K562 (cell line): Measurements from ENCODE around the gene ORM1. TPM values are rescaled to one million over a fixed set of nuclear protein-coding genes. Genes with fewer than 3 reads are reported as not detected.

Source experiments
- ATAC-seq: fragments of 200-7000 bp; cut with Tn5 transposase; 3 replicates; pipeline ENCODE4 v1.9.1; 2020; ENCODE audit warnings: moderate library complexity
- BruUV-seq: library from RNA; stranded (reverse); fragments of 400-500 nt; replicated peaks from 2 replicates; lab custom pipeline; 2021; lab: Mats Ljungman, UMichigan
- CTCF ChIA-PET: fragments of 300-600 bp; formaldehyde crosslinking; extraction: SDS; loops from one replicate; lab custom pipeline; 2021; ENCODE audit warnings: low intra/inter-chr PET ratio; lab: Yijun Ruan, JAX
- POLR2A ChIA-PET: fragments of 300-600, 350-650 bp; sonication (Branson Sonifier 250); formaldehyde crosslinking; extraction: SDS; loops from one replicate; lab custom pipeline; 2021; ENCODE audit warnings: antibody characterized with exemption, inconsistent platforms; lab: Yijun Ruan, JAX
- DNase-seq, 4 experiments: peaks; one replicate each; pipeline versions ENCODE4 v3.0.0 to v3.0.0-alpha.2; 2011 to 2018; ENCODE audit warnings: low spot score in 3 of 4, mixed read lengths in 3 of 4; ENCODE audit errors: extremely low read depth in 1 of 4
- FAIRE-seq: peaks from 2 replicates; lab custom pipeline; 2011; peaks lifted over from hg19 to GRCh38; lab: Jason Lieb, UNC
- H2AFZ ChIP-seq: 2 replicates; pipeline ENCODE4 v1.6.0; 2011; ENCODE audit warnings: low read depth, low read length, control low read depth, inconsistent platforms
- H3K27ac ChIP-seq: fragments of 200-600 bp; 3 replicates; pipeline ENCODE4 v1.8.0; 2011; ENCODE audit warnings: low read depth, mild to moderate bottlenecking, control low read depth, inconsistent platforms, low read length, moderate library complexity, mixed read lengths; ENCODE audit errors: extremely low read depth
- H3K27me3 ChIP-seq, 2 experiments: fragments of 300-600 bp in 1 of 2; 2 replicates in 1 of 2; 3 replicates in 1 of 2; pipeline versions ENCODE4 v1.6.0 to v1.8.0; 2011; ENCODE audit warnings: inconsistent platforms in 2 of 2, low read length in 2 of 2, mild to moderate bottlenecking in 1 of 2, mixed read lengths in 1 of 2, moderate library complexity in 1 of 2; ENCODE audit not compliant: control insufficient read depth in 2 of 2, insufficient read depth in 2 of 2
- H3K36me3 ChIP-seq: fragments of 300-600 bp; 3 replicates; pipeline ENCODE4 v1.8.0; 2011; ENCODE audit warnings: mild to moderate bottlenecking, low read length, inconsistent platforms; ENCODE audit not compliant: control insufficient read depth, insufficient read depth
- H3K4me1 ChIP-seq, 2 experiments: fragments of 200-600 bp in 1 of 2; replicated peaks in 1 of 2; 2 replicates in 1 of 2; 3 replicates in 1 of 2; pipeline versions ENCODE4 v1.5.1 to v1.8.0; 2011; ENCODE audit warnings: inconsistent platforms in 2 of 2, low read length in 2 of 2, mild to moderate bottlenecking in 1 of 2, mixed read lengths in 1 of 2, moderate library complexity in 1 of 2; ENCODE audit not compliant: control insufficient read depth in 2 of 2, insufficient read depth in 2 of 2
- H3K4me2 ChIP-seq: 2 replicates; pipeline ENCODE4 v1.6.1; 2011; ENCODE audit warnings: low read length, control low read depth, inconsistent platforms, mixed read lengths; ENCODE audit not compliant: insufficient read depth
- H3K4me3 ChIP-seq: fragments of 200-600 bp; sonication (generic), shearing (Covaris generic); 2 replicates; pipeline ENCODE4 v1.5.1; 2016; ENCODE audit warnings: control low read depth, inconsistent platforms
- H3K79me2 ChIP-seq: fragments of 200-600 bp; 3 replicates; pipeline ENCODE4 v1.8.0; 2011; ENCODE audit warnings: low read length, inconsistent platforms; ENCODE audit not compliant: control insufficient read depth, insufficient read depth
- H3K9ac ChIP-seq, 2 experiments: 2 replicates each; pipeline versions ENCODE4 v1.6.0 to v1.6.1; 2011; ENCODE audit warnings: low read depth in 2 of 2, low read length in 2 of 2, control low read depth in 1 of 2, inconsistent platforms in 1 of 2, mild to moderate bottlenecking in 1 of 2, mixed read lengths in 1 of 2; ENCODE audit not compliant: insufficient read depth in 1 of 2
- H3K9me1 ChIP-seq: one replicate; pipeline ENCODE4 v1.6.0; 2011; ENCODE audit warnings: inconsistent platforms, mild to moderate bottlenecking, low read length, moderate library complexity; ENCODE audit not compliant: control insufficient read depth, insufficient read depth
- H3K9me3 ChIP-seq: replicated peaks from 2 replicates; pipeline ENCODE4 v1.5.1; 2011; ENCODE audit warnings: low read depth, low read length, inconsistent platforms; ENCODE audit not compliant: control insufficient read depth, insufficient read depth
- H4K20me1 ChIP-seq: replicated peaks from 2 replicates; pipeline ENCODE4 v1.6.1; 2011; ENCODE audit warnings: low read length, inconsistent platforms, mixed read lengths; ENCODE audit not compliant: control insufficient read depth, insufficient read depth
- EP300 ChIP-seq: IDR thresholded peaks from 2 replicates; pipeline ENCODE4 v1.6.1; 2012; ENCODE audit warnings: low read length, improper control_type of control experiment
- EWSR1 ChIP-seq: fragments of 450-650 bp; IDR thresholded peaks from 2 replicates; pipeline ENCODE4 v1.6.1; 2018; ENCODE audit warnings: borderline replicate concordance, mild to moderate bottlenecking, low read depth, moderate library complexity; ENCODE audit not compliant: partially characterized antibody
- JUN ChIP-seq, 2 experiments: sonication (generic) in 1 of 2; formaldehyde crosslinking in 1 of 2; IDR thresholded peaks; 2 replicates each; pipeline versions ENCODE4 v1.6.1 to v1.8.0; 2012 to 2022; ENCODE audit warnings: borderline replicate concordance in 2 of 2, mild to moderate bottlenecking in 2 of 2, improper control_type of control experiment in 1 of 2, low read depth in 1 of 2, low read length in 1 of 2, missing genetic modification reagents in 1 of 2
- MYC ChIP-seq, 2 experiments: fragments of 250-450 bp in 1 of 2; sonication (Bioruptor Pico) in 1 of 2; IDR thresholded peaks; 2 replicates each; pipeline versions ENCODE4 v1.5.1 to v1.6.1; 2012 to 2021; ENCODE audit warnings: low read depth in 2 of 2, borderline replicate concordance in 1 of 2, improper control_type of control experiment in 1 of 2, low read length in 1 of 2, mild to moderate bottlenecking in 1 of 2, moderate library complexity in 1 of 2
- NCOA6 ChIP-seq: fragments of 450-650 bp; IDR thresholded peaks from 2 replicates; pipeline ENCODE4 v1.6.1; 2017; ENCODE audit warnings: mild to moderate bottlenecking
- RCOR1 ChIP-seq, 2 experiments: IDR thresholded peaks; 2 replicates each; pipeline ENCODE4 v1.6.1; 2012; ENCODE audit warnings: low read depth in 2 of 2, low read length in 2 of 2, borderline replicate concordance in 1 of 2, improper control_type of control experiment in 1 of 2
- THRA ChIP-seq: fragments of 450-650 bp; IDR thresholded peaks from 2 replicates; pipeline ENCODE4 v1.6.1; 2017; ENCODE audit warnings: mild to moderate bottlenecking, moderate library complexity
- ZBED1 ChIP-seq: IDR thresholded peaks from 2 replicates; pipeline ENCODE4 v1.6.1; 2014
- ZFX ChIP-seq: sonication (generic); formaldehyde crosslinking; IDR thresholded peaks from 2 replicates; pipeline ENCODE4 v1.8.0; 2022; ENCODE audit warnings: mild to moderate bottlenecking, missing genetic modification reagents, moderate library complexity
- ZNF12 ChIP-seq: sonication (generic); formaldehyde crosslinking; IDR thresholded peaks from 2 replicates; pipeline ENCODE4 v1.4.0; 2020; ENCODE audit warnings: mild to moderate bottlenecking, missing genetic modification reagents
- ZNF239 ChIP-seq: fragments of 250-450 bp; sonication (Bioruptor Pico); IDR thresholded peaks from 2 replicates; pipeline ENCODE4 v1.4.0; 2020; ENCODE audit warnings: mild to moderate bottlenecking
- ZNF696 ChIP-seq: fragments of 250-450 bp; sonication (Bioruptor Pico); conservative IDR thresholded peaks from 2 replicates; pipeline ENCODE4 v1.4.0; 2020; ENCODE audit warnings: mild to moderate bottlenecking, moderate library complexity
- WGBS: fragments of 100-300 bp; shearing (Covaris generic); methylation state at CpG from one replicate; pipeline ENCODE4 v1.1.6; 2016; ENCODE audit warnings: low coverage, mixed read lengths; ENCODE audit not compliant: insufficient coverage; ENCODE audit errors: missing lambda C conversion rate; 5-methylcytosine and 5-hydroxymethylcytosine counted together
- in situ Hi-C: fragments of 300-500 bp; cut with MboI; formaldehyde crosslinking; loops from 4 replicates; pipeline ENCODE4 v1.15.0; 2018; ENCODE audit warnings: inconsistent platforms, mixed read lengths
- intact Hi-C: fragments of 100-400 bp; cut with micrococcal nuclease; formaldehyde crosslinking; loops from 2 replicates; pipeline ENCODE4 v1.14.2; 2022
- polyA plus RNA-seq, 8 experiments: library from polyadenylated mRNA; depleted of rRNA in 4 of 8; stranded (reverse) in 5 of 8; unstranded in 3 of 8; fragments of >200 nt; fragmentation: Nextera tagmentation in 2 of 8; fragmentation: Illumina TruSeq in 1 of 8; extraction: Ambion mirVana in 2 of 8; extraction: Trizol in 1 of 8; gene quantifications; 2 replicates each; pipeline versions ENCODE4 v1.2.1 to v1.2.3, GENCODE V29; 2011 to 2014; ENCODE audit warnings: inconsistent platforms in 1 of 8, missing spikeins in 1 of 8
- total RNA-seq, 7 experiments: library from RNA; depleted of rRNA in 6 of 7; stranded (reverse); fragments of >200 nt in 6 of 7; fragmentation: Illumina TruSeq in 2 of 7; extraction: Trizol in 2 of 7; gene quantifications; 2 replicates each; pipeline versions ENCODE4 v1.2.1 to v1.2.3, GENCODE V29; 2011 to 2021; ENCODE audit warnings: low replicate concordance in 1 of 7
- TF ChIP-seq, protein P1 (sequence below): sonication (generic); formaldehyde crosslinking; IDR thresholded peaks from 2 replicates; pipeline ENCODE4 v1.8.1; 2022; ENCODE audit warnings: missing genetic modification reagents

ORM1 gene
- total and polyA plus RNA-seq, 9 of the 15 experiments (the other 6 are each of a cell fraction or from before 2014, with no cell fraction given), result 2.9 TPM; not detected in 8

DNA sequence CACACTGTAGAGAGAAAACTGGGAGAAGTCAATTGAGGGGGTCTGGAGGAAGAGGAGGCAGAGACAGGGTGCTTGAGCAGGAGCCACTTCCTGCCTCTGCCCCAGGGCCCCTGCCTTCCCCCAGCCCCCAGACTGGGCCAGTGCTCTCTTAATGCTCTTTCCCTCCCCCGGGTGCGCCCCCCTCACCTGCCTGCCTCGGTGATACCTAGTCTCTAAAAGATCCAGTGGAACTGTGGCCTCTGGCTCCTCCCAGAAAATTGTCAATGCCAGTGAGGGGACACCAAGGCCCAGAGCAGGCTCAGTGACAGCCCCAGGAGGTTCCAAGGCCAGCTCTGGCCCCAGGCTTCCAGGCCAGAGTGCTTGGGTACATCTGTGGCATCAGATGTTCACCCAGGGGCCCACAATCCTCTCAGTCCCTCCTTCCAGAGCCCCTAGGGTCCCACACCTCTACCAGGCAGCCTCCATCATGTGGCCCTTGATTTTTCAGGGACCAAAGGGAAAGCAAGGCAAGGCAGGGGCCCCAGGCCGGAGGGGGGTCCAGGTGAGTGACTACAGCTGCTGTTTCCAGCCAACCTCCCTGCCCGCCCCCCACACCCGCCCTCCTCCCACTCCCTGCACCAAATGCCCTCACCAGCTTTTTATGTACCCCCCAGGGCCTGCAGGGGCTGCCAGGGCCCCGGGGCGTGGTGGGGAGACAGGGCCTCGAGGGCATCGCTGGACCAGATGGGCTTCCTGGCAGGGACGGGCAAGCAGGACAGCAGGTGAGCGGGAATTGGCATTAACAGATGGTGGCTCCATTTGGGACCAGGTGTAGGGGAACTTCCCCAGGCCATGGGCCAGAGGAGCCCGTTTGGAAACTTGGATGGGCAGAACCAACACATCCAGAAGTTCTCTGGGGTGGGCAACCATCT is 33.1 kb upstream of the ORM1 start:
- Histone ChIP-seq H3K27me3 (peaks cover 0 to 32% of the 10 kb centered on the region in 2 experiments; a peak in 2 of 5 replicates), H3K36me3 (no peaks in the 10 kb centered on the region), H3K9me1 (no peaks in the 10 kb centered on the region), H3K9me3 (0 out of 2 replicates have a peak, but pooled peaks cover under 1% of the 10 kb centered on the region), H3K79me2 (no peaks in the 10 kb centered on the region), H3K9ac (no peak overlapping the region), H2AFZ (no peak overlapping the region), H3K4me3 (no peak overlapping the region), H3K4me2 (no peak overlapping the region), H4K20me1 (peaks cover 6% of the 10 kb centered on the region; the same call in 1 of the 2 replicates), H3K4me1 (peaks cover 0 to 4% of the 10 kb centered on the region in 2 experiments; a peak in 2 of 5 replicates), H3K27ac (no peak overlapping the region)
- 0% methylated on average over 11 of the region's 13 CpGs for WGBS
- CTCF ChIA-PET, result interaction anchor here (1.5 kb wide), 2 partner anchors 51 to 181 kb away, joined by 10 to 13 read pairs; no protein-coding TSS in a partner anchor
- DNase-seq (no peak), ATAC-seq (no peak)
- intact Hi-C loops, result loop anchor here (2.0 to 5.0 kb wide), 2 partner anchors 135 to 553 kb away; partner anchors contain the start of gene COL27A1
- in situ Hi-C loops, result loop anchor here (10.0 kb wide), 3 partner anchors 135 to 605 kb away; partner anchors contain the start of gene COL27A1
- POLR2A ChIA-PET, result interaction anchor here (0.7 to 1.7 kb wide), 3 partner anchors 16 to 181 kb away, joined by 3 to 6 read pairs (median 4); no protein-coding TSS in a partner anchor
- BruUV-seq, result no TSS peak
- TF ChIP-seq ZNF12 (no peak), RCOR1 (IDR thresholded peaks at IDR 0.05; ENCODE audit: borderline replicate concordance in 1 of 2, low read depth in 2 of 2, low read length in 2 of 2) (no peak), EP300 (no peak), ZFX (CRISPR knock-in tag) (no peak), JUN (IDR thresholded peaks at IDR 0.05; ENCODE audit: borderline replicate concordance, low read depth, low read length) (no peak), JUN (CRISPR knock-in tag; IDR thresholded peaks at IDR 0.05; ENCODE audit: borderline replicate concordance) (no peak), ZBED1 (no peak), ZNF696 (CRISPR knock-in tag) (no peak), THRA (no peak), NCOA6 (no peak), ZNF239 (CRISPR knock-in tag) (no peak), EWSR1 (no peak), MYC (IDR thresholded peaks at IDR 0.05; ENCODE audit: low read depth, low read length) (no peak), MYC (CRISPR knock-in tag; IDR thresholded peaks at IDR 0.05; ENCODE audit: borderline replicate concordance, low read depth) (no peak)
- TF ChIP-seq, protein P1, sequence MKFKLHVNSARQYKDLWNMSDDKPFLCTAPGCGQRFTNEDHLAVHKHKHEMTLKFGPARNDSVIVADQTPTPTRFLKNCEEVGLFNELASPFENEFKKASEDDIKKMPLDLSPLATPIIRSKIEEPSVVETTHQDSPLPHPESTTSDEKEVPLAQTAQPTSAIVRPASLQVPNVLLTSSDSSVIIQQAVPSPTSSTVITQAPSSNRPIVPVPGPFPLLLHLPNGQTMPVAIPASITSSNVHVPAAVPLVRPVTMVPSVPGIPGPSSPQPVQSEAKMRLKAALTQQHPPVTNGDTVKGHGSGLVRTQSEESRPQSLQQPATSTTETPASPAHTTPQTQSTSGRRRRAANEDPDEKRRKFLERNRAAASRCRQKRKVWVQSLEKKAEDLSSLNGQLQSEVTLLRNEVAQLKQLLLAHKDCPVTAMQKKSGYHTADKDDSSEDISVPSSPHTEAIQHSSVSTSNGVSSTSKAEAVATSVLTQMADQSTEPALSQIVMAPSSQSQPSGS (CRISPR knock-in tag), result no peak
- TF ChIP-seq, all 486 proteins: peak for 0
- FAIRE-seq, result no peak
